ENCODE data around the gene NUP214. TPM values are rescaled to one million over a fixed set of nuclear protein-coding genes. Genes with fewer than 3 reads are reported as not detected.

Gene NUP214
- total RNA-seq, 4 donors from 2014 or later = 17.4 to 45.4 (median 31.1) TPM

- no peak for DNase-seq
- no peaks in the 10 kb centered on the region for H3K9me3 ChIP-seq
- no peak overlapping the region for H3K27ac ChIP-seq
- H3K4me1 ChIP-seq = no peaks in the 10 kb centered on the region
- intact Hi-C loops (cut with DNase I) = no loop called here
- H3K36me3 ChIP-seq = peaks cover 11 to 87% (median 14%) of the 10 kb centered on the region in 3 donors
- 85 to 98% methylated on average over 4 of the region's 4 CpGs for WGBS, 2 donors
- no peak overlapping the region for H3K4me3 ChIP-seq
- TF ChIP-seq POLR2A (IDR thresholded peaks at IDR 0.05) = no peak
- TF ChIP-seq, protein P1, sequence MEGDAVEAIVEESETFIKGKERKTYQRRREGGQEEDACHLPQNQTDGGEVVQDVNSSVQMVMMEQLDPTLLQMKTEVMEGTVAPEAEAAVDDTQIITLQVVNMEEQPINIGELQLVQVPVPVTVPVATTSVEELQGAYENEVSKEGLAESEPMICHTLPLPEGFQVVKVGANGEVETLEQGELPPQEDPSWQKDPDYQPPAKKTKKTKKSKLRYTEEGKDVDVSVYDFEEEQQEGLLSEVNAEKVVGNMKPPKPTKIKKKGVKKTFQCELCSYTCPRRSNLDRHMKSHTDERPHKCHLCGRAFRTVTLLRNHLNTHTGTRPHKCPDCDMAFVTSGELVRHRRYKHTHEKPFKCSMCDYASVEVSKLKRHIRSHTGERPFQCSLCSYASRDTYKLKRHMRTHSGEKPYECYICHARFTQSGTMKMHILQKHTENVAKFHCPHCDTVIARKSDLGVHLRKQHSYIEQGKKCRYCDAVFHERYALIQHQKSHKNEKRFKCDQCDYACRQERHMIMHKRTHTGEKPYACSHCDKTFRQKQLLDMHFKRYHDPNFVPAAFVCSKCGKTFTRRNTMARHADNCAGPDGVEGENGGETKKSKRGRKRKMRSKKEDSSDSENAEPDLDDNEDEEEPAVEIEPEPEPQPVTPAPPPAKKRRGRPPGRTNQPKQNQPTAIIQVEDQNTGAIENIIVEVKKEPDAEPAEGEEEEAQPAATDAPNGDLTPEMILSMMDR (IDR thresholded peaks at IDR 0.05) = no peak
- H3K27me3 ChIP-seq = no peaks in the 10 kb centered on the region
Measured at GRCh38 chr9:131167936-131168335, 42.5 kb downstream of the NUP214 start.

- intact Hi-C loops (cut with DNase I) = no loop called here
- Histone ChIP-seq H3K4me3 (no peak overlapping the region), H3K27ac (no peak overlapping the region), H3K36me3 (peaks cover 0 to 87% (median under 1%) of the 10 kb centered on the region in 3 donors), H3K27me3 (no peaks in the 10 kb centered on the region), H3K4me1 (no peaks in the 10 kb centered on the region), H3K9me3 (no peaks in the 10 kb centered on the region)
- 81 to 90% methylated on average over 7 of the region's 7 CpGs for WGBS, 2 donors
- no peak for DNase-seq
- TF ChIP-seq POLR2A (IDR thresholded peaks at IDR 0.05) = no peak
- TF ChIP-seq, protein P1 (IDR thresholded peaks at IDR 0.05) = no peak
Measured at GRCh38 chr9:131169563-131170240, 44.3 kb downstream of the NUP214 start.

DNA sequence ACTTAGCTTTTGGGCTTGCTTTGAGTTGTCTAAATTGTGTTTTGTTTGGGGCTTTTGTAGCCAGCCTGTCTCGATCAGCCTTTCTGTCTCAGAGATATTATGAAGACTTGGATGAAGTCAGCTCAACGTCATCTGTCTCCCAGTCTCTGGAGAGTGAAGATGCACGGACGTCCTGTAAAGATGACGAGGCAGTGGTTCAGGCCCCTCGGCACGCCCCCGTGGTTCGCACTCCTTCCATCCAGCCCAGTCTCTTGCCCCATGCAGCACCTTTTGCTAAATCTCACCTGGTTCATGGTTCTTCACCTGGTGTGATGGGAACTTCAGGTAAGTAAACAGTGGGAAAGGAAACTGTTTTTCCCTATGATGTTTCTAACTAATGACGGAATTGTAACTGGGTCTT lies 48.6 kb downstream of the NUP214 start:
- 96% methylated on average over 10 of the region's 10 CpGs for WGBS, 2 donors
- H3K36me3 ChIP-seq = peaks cover 0 to 94% (median 19%) of the 10 kb centered on the region in 3 donors
- H3K27me3 ChIP-seq = no peaks in the 10 kb centered on the region

GRCh38 chr9:131174681-131175239 lies 49.4 kb downstream of the NUP214 start:
- H3K4me1 ChIP-seq = no peaks in the 10 kb centered on the region
- peaks cover 0 to 94% (median 24%) of the 10 kb centered on the region in 3 donors for H3K36me3 ChIP-seq
- no peak for TF ChIP-seq POLR2A (IDR thresholded peaks at IDR 0.05)
- WGBS, 2 donors = 92% methylated on average over 1 of the region's 1 CpG
- no peaks in the 10 kb centered on the region for H3K9me3 ChIP-seq
- H3K27ac ChIP-seq = no peak overlapping the region
- H3K4me3 ChIP-seq = no peak overlapping the region
- DNase-seq = no peak
- H3K27me3 ChIP-seq = no peaks in the 10 kb centered on the region
- intact Hi-C loops (cut with DNase I) = loop anchor here (5.0 kb wide), 1 partner anchor 163 kb away; no protein-coding TSS in a partner anchor

More for the DNA sequence above, 48.6 kb downstream of the NUP214 start:
- no peak overlapping the region for H3K27ac ChIP-seq
- H3K4me3 ChIP-seq = no peak overlapping the region
- H3K4me1 ChIP-seq = no peaks in the 10 kb centered on the region
- TF ChIP-seq, protein P1 (IDR thresholded peaks at IDR 0.05) = no peak
- intact Hi-C loops (cut with DNase I) = no loop called here
- no peaks in the 10 kb centered on the region for H3K9me3 ChIP-seq
- no peak for DNase-seq

DNA sequence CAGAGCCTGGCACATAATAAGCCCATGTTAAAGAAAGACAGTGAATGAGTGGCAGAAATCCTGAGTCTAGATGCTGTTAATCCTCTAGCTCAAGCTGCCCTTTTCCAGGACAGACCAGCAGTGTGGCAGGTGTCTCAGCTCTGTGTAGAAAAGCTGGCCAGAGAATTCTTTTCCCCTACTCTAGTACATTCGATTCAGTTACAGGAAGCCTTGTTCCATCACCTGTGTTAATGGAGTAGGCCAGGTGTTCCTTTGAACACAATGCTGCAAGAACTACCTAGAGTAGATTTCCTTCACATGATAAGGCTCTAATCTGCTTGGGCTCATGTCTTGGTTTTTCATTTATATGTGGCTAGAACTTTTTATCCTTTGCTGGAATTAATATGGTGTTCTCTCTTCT lies 52.5 kb downstream of the NUP214 start:
- Histone ChIP-seq H3K4me1 (no peaks in the 10 kb centered on the region), H3K9me3 (no peaks in the 10 kb centered on the region), H3K4me3 (no peak overlapping the region), H3K27me3 (no peaks in the 10 kb centered on the region), H3K36me3 (peaks cover 0 to 100% (median 24%) of the 10 kb centered on the region in 3 donors), H3K27ac (no peak overlapping the region)
- DNase-seq = no peak
- intact Hi-C loops (cut with DNase I) = loop anchor here (5.0 kb wide), 1 partner anchor 159 kb away; no protein-coding TSS in a partner anchor
- 64 to 78% methylated on average over 1 of the region's 1 CpG for WGBS, 2 donors
- TF ChIP-seq, protein P1 (IDR thresholded peaks at IDR 0.05) = no peak
- TF ChIP-seq POLR2A (IDR thresholded peaks at IDR 0.05) = no peak
